ENCODE measurements around the gene SLC66A3.

DNA sequence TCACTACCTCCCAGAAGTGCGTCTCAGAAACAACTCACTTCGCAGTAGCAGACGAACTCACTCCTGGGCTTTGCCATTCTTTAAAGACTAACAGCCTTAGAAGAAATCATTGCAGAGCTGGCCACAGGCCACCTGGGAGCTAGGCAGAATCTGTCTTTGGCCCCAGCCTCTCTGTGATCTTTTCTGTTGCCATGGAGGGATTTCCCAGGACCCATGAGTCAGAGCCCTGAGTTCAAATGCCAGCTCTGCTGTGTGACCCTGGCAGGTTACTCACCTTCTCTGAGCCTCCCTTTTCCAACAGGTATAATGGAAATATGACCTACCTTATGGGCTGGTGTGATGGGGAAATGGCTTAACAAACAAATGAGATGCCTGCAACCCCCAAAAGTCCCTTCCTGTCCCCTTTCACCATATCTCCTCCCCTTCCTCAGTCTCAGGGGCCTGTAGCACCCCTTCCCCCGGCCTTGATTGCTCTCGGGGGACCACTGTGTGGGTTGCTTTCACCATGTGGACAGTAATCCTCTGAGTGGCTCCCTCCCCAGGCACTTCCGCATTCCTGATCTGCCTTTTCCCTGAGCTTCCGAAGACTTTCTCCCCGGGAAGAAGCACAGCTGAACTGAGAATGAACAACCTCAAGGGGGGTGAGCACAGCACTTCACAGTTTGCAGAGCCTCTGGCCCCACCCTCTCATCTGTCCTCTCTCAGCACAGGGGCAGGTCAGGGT is 34.0 kb upstream of the SLC66A3 start:
- no peak for TF ChIP-seq EZH2 (IDR thresholded peaks at IDR 0.05; ENCODE audit: insufficient read depth, low read length)
- TF ChIP-seq, protein P1, sequence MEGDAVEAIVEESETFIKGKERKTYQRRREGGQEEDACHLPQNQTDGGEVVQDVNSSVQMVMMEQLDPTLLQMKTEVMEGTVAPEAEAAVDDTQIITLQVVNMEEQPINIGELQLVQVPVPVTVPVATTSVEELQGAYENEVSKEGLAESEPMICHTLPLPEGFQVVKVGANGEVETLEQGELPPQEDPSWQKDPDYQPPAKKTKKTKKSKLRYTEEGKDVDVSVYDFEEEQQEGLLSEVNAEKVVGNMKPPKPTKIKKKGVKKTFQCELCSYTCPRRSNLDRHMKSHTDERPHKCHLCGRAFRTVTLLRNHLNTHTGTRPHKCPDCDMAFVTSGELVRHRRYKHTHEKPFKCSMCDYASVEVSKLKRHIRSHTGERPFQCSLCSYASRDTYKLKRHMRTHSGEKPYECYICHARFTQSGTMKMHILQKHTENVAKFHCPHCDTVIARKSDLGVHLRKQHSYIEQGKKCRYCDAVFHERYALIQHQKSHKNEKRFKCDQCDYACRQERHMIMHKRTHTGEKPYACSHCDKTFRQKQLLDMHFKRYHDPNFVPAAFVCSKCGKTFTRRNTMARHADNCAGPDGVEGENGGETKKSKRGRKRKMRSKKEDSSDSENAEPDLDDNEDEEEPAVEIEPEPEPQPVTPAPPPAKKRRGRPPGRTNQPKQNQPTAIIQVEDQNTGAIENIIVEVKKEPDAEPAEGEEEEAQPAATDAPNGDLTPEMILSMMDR (IDR thresholded peaks at IDR 0.05; ENCODE audit: insufficient read depth, low read depth, low read length) = no peak

All from astrocyte (in vitro differentiated cells and primary cell).